Stimulated activated memory B cell treated with anti-CD40 and anti-IgM and Interleukin-4, amounts not matched to agents 10 μg/mL and 1 μg/mL and 100 μg/mL, for 72 hours (primary cell): ENCODE data around the gene ATXN10.
A peak's percentile ranks its signal among the peaks of the same experiment; 100 is the strongest.

Experiments
- ATAC-seq: fragments of 150-1000 bp; cut with Tn5 transposase; 2 replicates; pipeline ENCODE4 v1.10.0; 2021
- H3K27ac Mint-ChIP-seq: one replicate; pipeline ENCODE4 v1.8.0; 2022; ENCODE audit warnings: mild to moderate bottlenecking, mixed read lengths
- H3K27me3 Mint-ChIP-seq: one replicate; pipeline ENCODE4 v1.8.0; 2022; ENCODE audit warnings: mixed read lengths
- H3K36me3 Mint-ChIP-seq: one replicate; pipeline ENCODE4 v1.8.0; 2022; ENCODE audit warnings: mixed read lengths
- H3K4me1 Mint-ChIP-seq: one replicate; pipeline ENCODE4 v1.8.0; 2022; ENCODE audit warnings: mixed read lengths
- H3K4me3 Mint-ChIP-seq: one replicate; pipeline ENCODE4 v1.8.0; 2022; ENCODE audit warnings: mild to moderate bottlenecking, moderate library complexity, mixed read lengths
- H3K9me3 Mint-ChIP-seq: one replicate; pipeline ENCODE4 v1.8.0; 2022; ENCODE audit warnings: mixed read lengths

ATXN10 gene

DNA sequence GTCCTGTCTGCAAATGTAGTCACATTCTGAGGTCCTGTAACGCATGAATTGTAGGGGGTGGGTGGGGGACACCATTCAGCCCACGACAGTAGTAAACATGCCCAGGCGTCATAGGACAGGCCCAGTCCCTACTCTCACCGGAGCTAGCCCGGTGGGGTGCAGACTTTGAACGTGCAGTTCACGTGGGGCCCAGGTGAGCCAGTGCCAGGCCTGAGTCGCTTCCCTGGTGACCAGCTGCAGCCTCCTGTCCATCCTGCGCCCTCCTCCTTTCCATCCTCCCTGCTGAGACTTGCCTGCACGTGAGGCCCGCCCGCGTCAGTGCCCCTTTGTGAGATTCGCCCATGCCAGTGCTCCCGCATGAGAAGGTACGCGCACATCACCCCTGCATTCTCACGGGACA, 188.6 kb downstream of the ATXN10 start:
- no peak overlapping the region for H3K27ac Mint-ChIP-seq
- peaks cover 18% of the 10 kb centered on the region for H3K27me3 Mint-ChIP-seq
- H3K4me1 Mint-ChIP-seq = peaks cover 13% of the 10 kb centered on the region
- no peak overlapping the region for H3K4me3 Mint-ChIP-seq
- no peak for ATAC-seq
- peaks cover 34% of the 10 kb centered on the region for H3K36me3 Mint-ChIP-seq
- H3K9me3 Mint-ChIP-seq = peaks cover 6% of the 10 kb centered on the region

GRCh38 chr22:45861259-45861658, 189.6 kb downstream of the ATXN10 start:
- peaks cover 6% of the 10 kb centered on the region for H3K9me3 Mint-ChIP-seq
- no peak for ATAC-seq

DNA sequence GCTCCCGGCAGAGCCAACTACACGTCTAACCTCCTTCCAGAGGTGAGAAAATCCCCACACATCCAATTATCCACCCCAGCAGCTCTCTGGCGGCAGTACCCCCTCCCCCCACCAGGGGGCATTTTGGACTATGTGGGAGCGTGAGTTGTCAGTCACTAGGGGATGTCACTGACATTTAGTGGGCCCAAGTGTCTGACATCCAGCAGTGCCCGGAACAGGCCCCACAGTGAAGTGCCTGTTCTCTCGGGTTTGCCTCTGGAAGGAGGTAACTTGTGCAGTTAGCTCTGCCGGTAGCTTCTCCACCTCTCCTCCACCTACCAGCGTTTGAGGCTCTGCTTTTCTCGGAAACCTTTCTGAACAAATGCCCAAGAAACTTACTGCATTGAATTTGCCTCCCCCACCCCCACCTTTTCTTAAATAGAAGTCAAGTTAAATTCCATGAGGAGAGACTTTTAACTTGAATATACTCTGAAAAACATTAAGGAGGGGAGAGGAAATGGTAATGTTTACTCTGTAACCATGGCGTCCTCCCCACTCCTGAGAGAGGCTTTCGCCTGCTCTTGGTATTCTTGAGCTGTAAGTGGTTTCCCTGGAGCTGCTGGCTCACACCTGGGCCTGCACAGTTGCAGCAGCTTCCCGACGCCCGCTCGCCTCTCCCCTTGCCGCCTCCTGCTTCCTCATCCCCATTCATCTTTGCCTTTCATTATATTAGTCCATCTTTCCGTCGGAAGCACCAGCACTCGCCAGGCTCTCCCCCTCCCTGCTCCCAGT, 192.5 kb downstream of the ATXN10 start:
- Mint-ChIP-seq H3K4me1 (peaks cover 21% of the 10 kb centered on the region), H3K27me3 (peaks cover 47% of the 10 kb centered on the region), H3K4me3 (no peak overlapping the region), H3K9me3 (peaks cover 6% of the 10 kb centered on the region), H3K27ac (no peak overlapping the region), H3K36me3 (peaks cover 15% of the 10 kb centered on the region)
- ATAC-seq = peak; percentile 69

More at GRCh38 chr22:45861259-45861658, 189.6 kb downstream of the ATXN10 start:
- Mint-ChIP-seq H3K36me3 (peaks cover 26% of the 10 kb centered on the region), H3K4me1 (peaks cover 13% of the 10 kb centered on the region), H3K27ac (no peak overlapping the region), H3K27me3 (peaks cover 28% of the 10 kb centered on the region), H3K4me3 (no peak overlapping the region)

GRCh38 chr22:45864959-45865476, 193.4 kb downstream of the ATXN10 start:
- Mint-ChIP-seq H3K27ac (no peak overlapping the region), H3K4me3 (no peak overlapping the region), H3K4me1 (peaks cover 21% of the 10 kb centered on the region), H3K36me3 (peaks cover 6% of the 10 kb centered on the region), H3K9me3 (peaks cover 6% of the 10 kb centered on the region), H3K27me3 (peaks cover 48% of the 10 kb centered on the region)
- ATAC-seq = no peak

- H3K4me3 Mint-ChIP-seq = no peak overlapping the region
Observed at GRCh38 chr22:45865561-45866125, 194.0 kb downstream of the ATXN10 start.

GRCh38 chr22:45866126-45866645, 194.6 kb downstream of the ATXN10 start:
- Mint-ChIP-seq H3K4me3 (no peak overlapping the region), H3K27ac (no peak overlapping the region), H3K4me1 (peaks cover 21% of the 10 kb centered on the region), H3K36me3 (no peaks in the 10 kb centered on the region), H3K27me3 (peaks cover 48% of the 10 kb centered on the region), H3K9me3 (peaks cover 6% of the 10 kb centered on the region)
- no peak for ATAC-seq

More at GRCh38 chr22:45865561-45866125, 194.0 kb downstream of the ATXN10 start:
- Mint-ChIP-seq H3K36me3 (no peaks in the 10 kb centered on the region), H3K27me3 (peaks cover 48% of the 10 kb centered on the region), H3K27ac (no peak overlapping the region), H3K9me3 (peaks cover 6% of the 10 kb centered on the region), H3K4me1 (peaks cover 21% of the 10 kb centered on the region)
- no peak for ATAC-seq

DNA sequence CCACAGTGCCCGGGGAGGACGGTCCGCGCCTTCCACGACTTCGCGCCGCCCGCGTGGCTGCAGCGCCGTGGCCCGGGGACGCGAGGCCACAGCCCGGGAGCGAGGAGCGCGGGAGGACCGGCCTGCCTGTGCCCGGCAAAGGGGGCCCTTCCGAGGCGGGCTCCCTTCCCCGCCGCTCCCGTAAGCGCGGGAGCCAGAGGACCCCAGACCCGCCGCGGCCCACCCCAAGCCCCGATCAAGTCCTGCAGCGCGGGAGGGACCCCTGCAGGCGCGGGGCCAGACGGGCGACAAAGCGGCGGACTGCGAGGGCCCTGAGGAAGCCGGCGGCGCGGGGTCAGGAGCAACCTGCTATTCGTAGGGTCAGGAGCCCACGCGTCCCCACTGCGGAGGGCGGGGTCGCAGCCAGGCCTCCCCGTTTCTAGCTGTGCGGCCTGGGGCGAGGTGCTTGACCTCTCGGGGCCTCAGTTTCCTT, 195.0 kb downstream of the ATXN10 start:
- Mint-ChIP-seq H3K27ac (no peak overlapping the region), H3K4me3 (no peak overlapping the region), H3K4me1 (peaks cover 21% of the 10 kb centered on the region), H3K9me3 (peaks cover 6% of the 10 kb centered on the region), H3K36me3 (no peaks in the 10 kb centered on the region), H3K27me3 (peaks cover 48% of the 10 kb centered on the region)
- ATAC-seq = no peak

- no peak for ATAC-seq
- Mint-ChIP-seq H3K27ac (no peak overlapping the region), H3K27me3 (peaks cover 48% of the 10 kb centered on the region), H3K36me3 (no peaks in the 10 kb centered on the region), H3K4me1 (peaks cover 21% of the 10 kb centered on the region), H3K9me3 (peaks cover 3% of the 10 kb centered on the region), H3K4me3 (no peak overlapping the region)
Observed at GRCh38 chr22:45867118-45867905, 195.7 kb downstream of the ATXN10 start.

- no peak overlapping the region for H3K4me3 Mint-ChIP-seq
- H3K27me3 Mint-ChIP-seq = peaks cover 48% of the 10 kb centered on the region
- no peak overlapping the region for H3K27ac Mint-ChIP-seq
- H3K4me1 Mint-ChIP-seq = peaks cover 21% of the 10 kb centered on the region
- H3K9me3 Mint-ChIP-seq = peaks cover 5% of the 10 kb centered on the region
- peaks cover 6% of the 10 kb centered on the region for H3K36me3 Mint-ChIP-seq
- no peak for ATAC-seq
Observed at GRCh38 chr22:45867906-45868555, 196.4 kb downstream of the ATXN10 start.

DNA sequence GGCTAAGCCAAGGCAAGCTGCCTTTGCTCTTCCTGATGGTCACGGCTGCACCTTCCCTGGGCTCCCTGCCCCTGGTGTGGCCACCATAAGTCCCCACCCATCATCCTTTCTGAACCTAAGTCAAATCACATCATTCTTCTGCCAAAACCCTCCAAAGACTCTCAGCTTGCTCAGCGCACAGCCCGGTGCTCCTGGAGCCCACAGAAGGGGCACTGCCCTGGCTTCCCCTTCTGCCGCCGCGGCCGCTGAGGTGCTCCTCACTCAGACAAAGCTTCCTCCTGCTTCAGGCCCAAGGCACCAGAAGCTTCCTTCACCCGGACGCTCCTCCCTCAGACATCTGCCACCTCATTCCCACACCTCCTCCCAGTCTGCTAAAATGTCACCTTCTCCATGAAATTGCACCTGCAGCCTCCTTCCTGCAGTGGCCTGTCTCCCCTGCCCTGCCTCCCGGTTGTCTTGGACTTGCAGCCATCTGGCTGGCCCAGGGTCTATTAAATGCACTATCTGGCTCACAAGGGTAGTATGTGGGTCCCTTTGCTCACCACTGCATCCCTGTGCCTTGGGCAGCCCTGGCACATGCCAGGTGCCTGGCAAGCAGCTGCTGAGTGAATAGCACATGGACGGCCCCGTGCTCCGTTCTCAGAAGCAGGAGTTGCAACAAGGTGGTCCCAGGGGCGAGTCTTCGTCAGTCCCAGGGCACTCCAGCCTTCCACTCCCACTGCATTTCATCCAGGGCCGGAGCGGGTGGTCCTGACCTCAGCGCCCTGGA, 197.1 kb downstream of the ATXN10 start:
- H3K27ac Mint-ChIP-seq = no peak overlapping the region
- H3K9me3 Mint-ChIP-seq = peaks cover 6% of the 10 kb centered on the region
- H3K27me3 Mint-ChIP-seq = peaks cover 45% of the 10 kb centered on the region
- ATAC-seq = no peak
- H3K4me3 Mint-ChIP-seq = no peak overlapping the region
- H3K4me1 Mint-ChIP-seq = peaks cover 18% of the 10 kb centered on the region
- peaks cover 10% of the 10 kb centered on the region for H3K36me3 Mint-ChIP-seq

GRCh38 chr22:45869340-45869847, 197.8 kb downstream of the ATXN10 start:
- Mint-ChIP-seq H3K4me3 (no peak overlapping the region), H3K4me1 (peaks cover 12% of the 10 kb centered on the region), H3K27ac (no peak overlapping the region), H3K27me3 (peaks cover 39% of the 10 kb centered on the region), H3K36me3 (peaks cover 10% of the 10 kb centered on the region), H3K9me3 (peaks cover 10% of the 10 kb centered on the region)
- no peak for ATAC-seq

DNA sequence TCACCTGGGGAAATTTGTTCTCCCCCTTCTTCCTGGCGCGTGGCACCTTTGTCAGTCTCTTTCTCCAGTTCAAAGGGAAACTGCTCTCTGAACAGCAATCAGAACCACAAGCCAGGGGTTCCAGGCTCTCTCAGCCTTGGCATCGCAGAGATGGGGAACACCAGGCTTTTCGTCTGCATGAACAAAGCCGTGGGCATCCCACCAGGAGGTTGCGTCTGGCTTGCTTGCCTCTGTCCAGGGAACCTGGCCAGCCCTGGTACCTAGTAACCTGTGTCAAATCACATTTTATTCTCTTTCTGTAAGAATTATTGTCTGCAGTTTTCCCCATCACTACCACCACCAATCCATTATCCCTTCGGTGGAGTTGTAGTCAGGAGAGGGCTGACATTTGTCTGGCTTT, 198.4 kb downstream of the ATXN10 start:
- peaks cover 10% of the 10 kb centered on the region for H3K36me3 Mint-ChIP-seq
- ATAC-seq = no peak
- H3K27ac Mint-ChIP-seq = no peak overlapping the region
- no peak overlapping the region for H3K4me3 Mint-ChIP-seq
- H3K9me3 Mint-ChIP-seq = peaks cover 10% of the 10 kb centered on the region
- peaks cover 32% of the 10 kb centered on the region for H3K27me3 Mint-ChIP-seq
- peaks cover 8% of the 10 kb centered on the region for H3K4me1 Mint-ChIP-seq

DNA sequence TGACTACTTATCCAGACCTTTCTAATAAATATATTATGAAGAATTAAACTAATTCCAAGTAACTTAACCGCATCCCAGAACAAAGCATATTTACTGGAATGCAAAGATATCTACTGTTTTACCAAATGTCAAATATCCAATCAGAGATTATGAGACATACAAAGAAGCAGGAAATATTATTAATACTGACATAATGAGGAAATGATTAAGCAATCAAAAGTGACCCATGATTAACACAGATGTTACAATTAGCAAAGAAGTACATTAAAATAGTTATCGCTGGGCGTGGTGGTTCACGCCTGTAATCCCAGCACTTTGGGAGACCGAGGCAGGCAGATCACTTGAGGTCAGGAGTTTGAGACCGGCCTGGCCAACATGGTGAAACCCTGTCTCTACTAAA, 200.1 kb downstream of the ATXN10 start:
- Mint-ChIP-seq H3K36me3 (peaks cover 10% of the 10 kb centered on the region), H3K4me1 (peaks cover 8% of the 10 kb centered on the region), H3K4me3 (no peak overlapping the region), H3K27ac (no peak overlapping the region), H3K9me3 (peaks cover 13% of the 10 kb centered on the region), H3K27me3 (peaks cover 18% of the 10 kb centered on the region)
- ATAC-seq = no peak
